ENCODE measurements around the gene GRIK2. TPM values are rescaled to one million over a fixed set of nuclear protein-coding genes. Genes with fewer than 3 reads are reported as not detected.
A peak's percentile ranks its signal among the peaks of the same experiment; 100 is the strongest.

Gene GRIK2
- total RNA-seq, 1 donor from 2014 or later = 95.5 TPM

- H3K4me1 Mint-ChIP-seq (ENCODE audit: low read depth, unreplicated experiment) = peaks cover 3% of the 10 kb centered on the region
- H3K36me3 Mint-ChIP-seq (ENCODE audit: unreplicated experiment) = no peaks in the 10 kb centered on the region
- DNase-seq = no peak
Observed at GRCh38 chr6:101640131-101640530, 246.6 kb downstream of the GRIK2 start.

GRCh38 chr6:101645770-101646169 is 252.3 kb downstream of the GRIK2 start:
- Mint-ChIP-seq H3K9me3 (ENCODE audit: unreplicated experiment) (peaks cover 1% of the 10 kb centered on the region), H3K27ac (ENCODE audit: unreplicated experiment) (no peak overlapping the region), H3K4me1 (ENCODE audit: low read depth, unreplicated experiment) (peaks cover 10% of the 10 kb centered on the region), H3K36me3 (ENCODE audit: unreplicated experiment) (no peaks in the 10 kb centered on the region), H3K4me3 (ENCODE audit: unreplicated experiment) (no peak overlapping the region), H3K27me3 (ENCODE audit: unreplicated experiment) (no peaks in the 10 kb centered on the region)
- no peak for DNase-seq
- no peak for TF ChIP-seq CTCF (IDR thresholded peaks at IDR 0.05; ENCODE audit: partially characterized antibody, unreplicated experiment)

More at GRCh38 chr6:101640131-101640530, 246.6 kb downstream of the GRIK2 start:
- Mint-ChIP-seq H3K27ac (ENCODE audit: unreplicated experiment) (no peak overlapping the region), H3K4me3 (ENCODE audit: unreplicated experiment) (no peak overlapping the region), H3K27me3 (ENCODE audit: unreplicated experiment) (no peaks in the 10 kb centered on the region), H3K9me3 (ENCODE audit: unreplicated experiment) (no peaks in the 10 kb centered on the region)
- no peak for TF ChIP-seq CTCF (IDR thresholded peaks at IDR 0.05; ENCODE audit: partially characterized antibody, unreplicated experiment)

GRCh38 chr6:101650402-101651100 is 257.0 kb downstream of the GRIK2 start:
- Mint-ChIP-seq H3K4me1 (ENCODE audit: low read depth, unreplicated experiment) (peaks cover 5% of the 10 kb centered on the region), H3K27me3 (ENCODE audit: unreplicated experiment) (peaks cover 3% of the 10 kb centered on the region), H3K4me3 (ENCODE audit: unreplicated experiment) (no peak overlapping the region), H3K9me3 (ENCODE audit: unreplicated experiment) (no peaks in the 10 kb centered on the region), H3K36me3 (ENCODE audit: unreplicated experiment) (no peaks in the 10 kb centered on the region), H3K27ac (ENCODE audit: unreplicated experiment) (peak overlapping the region; percentile 60)
- no peak for DNase-seq
- no peak for TF ChIP-seq CTCF (IDR thresholded peaks at IDR 0.05; ENCODE audit: partially characterized antibody, unreplicated experiment)

GRCh38 chr6:101652079-101652478 is 258.6 kb downstream of the GRIK2 start:
- no peak for TF ChIP-seq CTCF (IDR thresholded peaks at IDR 0.05; ENCODE audit: partially characterized antibody, unreplicated experiment)
- no peak overlapping the region for H3K4me3 Mint-ChIP-seq (ENCODE audit: unreplicated experiment)
- H3K27me3 Mint-ChIP-seq (ENCODE audit: unreplicated experiment) = peaks cover 3% of the 10 kb centered on the region
- no peak for DNase-seq
- H3K27ac Mint-ChIP-seq (ENCODE audit: unreplicated experiment) = no peak overlapping the region
- H3K4me1 Mint-ChIP-seq (ENCODE audit: low read depth, unreplicated experiment) = peaks cover 5% of the 10 kb centered on the region
- no peaks in the 10 kb centered on the region for H3K36me3 Mint-ChIP-seq (ENCODE audit: unreplicated experiment)
- H3K9me3 Mint-ChIP-seq (ENCODE audit: unreplicated experiment) = no peaks in the 10 kb centered on the region

GRCh38 chr6:101655109-101655508 is 261.6 kb downstream of the GRIK2 start:
- no peaks in the 10 kb centered on the region for H3K36me3 Mint-ChIP-seq (ENCODE audit: unreplicated experiment)
- no peak for DNase-seq
- TF ChIP-seq CTCF (IDR thresholded peaks at IDR 0.05; ENCODE audit: partially characterized antibody, unreplicated experiment) = no peak
- H3K27ac Mint-ChIP-seq (ENCODE audit: unreplicated experiment) = no peak overlapping the region
- peaks cover 5% of the 10 kb centered on the region for H3K27me3 Mint-ChIP-seq (ENCODE audit: unreplicated experiment)
- H3K4me1 Mint-ChIP-seq (ENCODE audit: low read depth, unreplicated experiment) = peaks cover 3% of the 10 kb centered on the region
- peaks cover 3% of the 10 kb centered on the region for H3K9me3 Mint-ChIP-seq (ENCODE audit: unreplicated experiment)
- H3K4me3 Mint-ChIP-seq (ENCODE audit: unreplicated experiment) = no peak overlapping the region
